HCT116 (cell line): ENCODE measurements around the gene ATP1A2. TPM values are rescaled to one million over a fixed set of nuclear protein-coding genes. Genes with fewer than 3 reads are reported as not detected.

ENCODE experiments used
- ATAC-seq: fragments of 200-7000 bp; cut with Tn5 transposase; 2 replicates; pipeline ENCODE4 v1.9.1; 2020; ENCODE audit warnings: mild to moderate bottlenecking, moderate library complexity
- BruUV-seq: library from RNA; stranded (reverse); fragments of 400-500 nt; replicated peaks from 2 replicates; lab custom pipeline; 2021; lab: Mats Ljungman, UMichigan
- CTCF ChIA-PET: fragments of 300-600 bp; sonication (Branson Sonifier 250); formaldehyde crosslinking; loops from one replicate; lab custom pipeline; 2021; ENCODE audit warnings: antibody characterized with exemption; lab: Charles Lee
- POLR2A ChIA-PET: fragments of 300-600, 350-600 bp; sonication (Branson Sonifier 250); formaldehyde crosslinking; loops from one replicate; lab custom pipeline; 2021; ENCODE audit warnings: antibody characterized with exemption; lab: Charles Lee
- RAD21 ChIA-PET, 2 experiments: fragments of 300-600 bp; sonication (Branson Sonifier 250); formaldehyde crosslinking; loops; one replicate each; lab custom pipeline; 2023; ENCODE audit warnings: low total read pairs in 2 of 2; ENCODE audit not compliant: uncharacterized antibody in 2 of 2, unreplicated experiment in 2 of 2, low non-redundant PET in 1 of 2; lab: Charles Lee
- DNase-seq: peaks from one replicate; pipeline ENCODE4 v3.0.0-alpha.2; 2010; ENCODE audit warnings: low read depth, low spot score
- H2AFZ ChIP-seq: fragments of 200-600 bp; shearing (Covaris generic), sonication (generic); 2 replicates; pipeline ENCODE4 v1.6.1; 2017; ENCODE audit warnings: low read depth, mixed run types, mixed read lengths, antibody characterized with exemption, low read length; ENCODE audit not compliant: poor library complexity, severe bottlenecking
- H3K27ac ChIP-seq: 2 replicates; pipeline ENCODE4 v1.5.1; 2012; ENCODE audit warnings: low read depth, low read length
- H3K27me3 ChIP-seq: fragments of 200-600 bp; sonication (generic); 2 replicates; pipeline ENCODE4 v1.6.1; 2016; ENCODE audit warnings: mixed run types, low read length, mixed read lengths; ENCODE audit not compliant: insufficient read depth
- H3K36me3 ChIP-seq, 2 experiments: fragments of 200-500 bp in 1 of 2; fragments of 200-600 bp in 1 of 2; sonication (Bioruptor generic) in 1 of 2; sonication (generic) in 1 of 2; 2 replicates each; pipeline versions ENCODE4 v1.5.1 to v1.6.1; 2014 to 2016; ENCODE audit warnings: low read length in 2 of 2, inconsistent platforms in 1 of 2, mixed read lengths in 1 of 2, mixed run types in 1 of 2; ENCODE audit not compliant: insufficient read depth in 2 of 2, control insufficient read depth in 1 of 2
- H3K4me1 ChIP-seq, 2 experiments: fragments of 200-600 bp in 1 of 2; sonication (generic) in 1 of 2; 2 replicates each; pipeline versions ENCODE4 v1.5.1 to v1.6.1; 2012 to 2017; ENCODE audit warnings: low read length in 2 of 2, inconsistent platforms in 1 of 2, mild to moderate bottlenecking in 1 of 2, mixed read lengths in 1 of 2, mixed run types in 1 of 2, moderate library complexity in 1 of 2; ENCODE audit not compliant: insufficient read depth in 2 of 2, control insufficient read depth in 1 of 2
- H3K4me2 ChIP-seq: fragments of 200-600 bp; sonication (generic); 2 replicates; pipeline ENCODE4 v1.6.1; 2017; ENCODE audit warnings: mixed run types, low read length, mixed read lengths
- H3K4me3 ChIP-seq, 2 experiments: fragments of 200-600 bp in 1 of 2; sonication (generic) in 1 of 2; replicated peaks in 1 of 2; 2 replicates each; pipeline ENCODE4 v1.5.1; 2011 to 2016; ENCODE audit warnings: low read length in 2 of 2, control low read depth in 1 of 2, low read depth in 1 of 2, mild to moderate bottlenecking in 1 of 2, mixed read lengths in 1 of 2, mixed run types in 1 of 2
- H3K79me2 ChIP-seq: fragments of 200-600 bp; sonication (generic); 2 replicates; pipeline ENCODE4 v1.6.1; 2017; ENCODE audit warnings: mild to moderate bottlenecking, mixed run types, low read length, moderate library complexity, mixed read lengths; ENCODE audit not compliant: insufficient read depth
- H3K9ac ChIP-seq: fragments of 200-600 bp; sonication (generic); 2 replicates; pipeline ENCODE4 v1.6.1; 2016; ENCODE audit warnings: low read length, mixed read lengths
- H3K9me2 ChIP-seq: fragments of 200-600 bp; sonication (generic), shearing (Covaris generic); 2 replicates; pipeline ENCODE4 v1.6.1; 2017; ENCODE audit warnings: mixed run types, mild to moderate bottlenecking, moderate library complexity; ENCODE audit not compliant: insufficient read depth
- H3K9me3 ChIP-seq, 2 experiments: fragments of 200-500 bp in 1 of 2; fragments of 200-600 bp in 1 of 2; sonication (Bioruptor generic) in 1 of 2; sonication (generic) in 1 of 2; 2 replicates each; pipeline ENCODE4 v1.6.1; 2014 to 2017; ENCODE audit warnings: low read length in 2 of 2, mixed read lengths in 2 of 2, inconsistent platforms in 1 of 2, low read depth in 1 of 2, mild to moderate bottlenecking in 1 of 2, mixed run types in 1 of 2, moderate library complexity in 1 of 2; ENCODE audit not compliant: control insufficient read depth in 1 of 2, insufficient read depth in 1 of 2
- H4K20me1 ChIP-seq: fragments of 200-600 bp; sonication (generic), shearing (Covaris generic); 2 replicates; pipeline ENCODE4 v1.6.1; 2017; ENCODE audit warnings: mixed run types, mild to moderate bottlenecking, moderate library complexity; ENCODE audit not compliant: insufficient read depth
- ATF3 ChIP-seq: IDR thresholded peaks from 2 replicates; pipeline ENCODE4 v1.6.1; 2012
- CBX3 ChIP-seq: IDR thresholded peaks from 2 replicates; pipeline ENCODE4 v1.6.1; 2012; ENCODE audit warnings: low read depth
- CTCF ChIP-seq, 3 experiments: fragments of 200-600 bp in 1 of 3; sonication (generic) in 1 of 3; IDR thresholded peaks in 2 of 3; conservative IDR thresholded peaks in 1 of 3; 2 replicates each; pipeline ENCODE4 v1.5.1; 2012 to 2017; ENCODE audit warnings: low read depth in 2 of 3, low read length in 2 of 3, antibody characterized with exemption in 1 of 3, borderline replicate concordance in 1 of 3, control low read depth in 1 of 3, mild to moderate bottlenecking in 1 of 3, mixed read lengths in 1 of 3, mixed run types in 1 of 3, moderate library complexity in 1 of 3; ENCODE audit not compliant: insufficient read depth in 1 of 3
- EGR1 ChIP-seq: IDR thresholded peaks from 2 replicates; pipeline ENCODE4 v1.6.1; 2012; ENCODE audit warnings: low read depth
- ELF1 ChIP-seq: IDR thresholded peaks from 2 replicates; pipeline ENCODE4 v1.6.1; 2012; ENCODE audit warnings: low read depth, borderline replicate concordance
- EZH2 ChIP-seq: fragments of 200-600 bp; sonication (generic); IDR thresholded peaks from 2 replicates; pipeline ENCODE4 v1.6.1; 2017; ENCODE audit warnings: antibody characterized with exemption, mixed run types
- FOSL1 ChIP-seq: IDR thresholded peaks from 2 replicates; pipeline ENCODE4 v1.6.1; 2012; ENCODE audit warnings: low read depth
- JUND ChIP-seq: IDR thresholded peaks from 2 replicates; pipeline ENCODE4 v1.6.1; 2012
- RAD21 ChIP-seq: IDR thresholded peaks from 2 replicates; pipeline ENCODE4 v1.6.1; 2012; ENCODE audit warnings: low read depth, mild to moderate bottlenecking
- SIN3A ChIP-seq: IDR thresholded peaks from 2 replicates; pipeline ENCODE4 v1.6.1; 2012; ENCODE audit warnings: low read depth
- SP1 ChIP-seq: IDR thresholded peaks from 2 replicates; pipeline ENCODE4 v1.6.1; 2012; ENCODE audit warnings: low read depth
- SRF ChIP-seq: IDR thresholded peaks from 2 replicates; pipeline ENCODE4 v1.6.1; 2012; ENCODE audit warnings: low read depth
- YY1 ChIP-seq: IDR thresholded peaks from 2 replicates; pipeline ENCODE4 v1.6.1; 2011; ENCODE audit warnings: low read length, low read depth, moderate library complexity, mild to moderate bottlenecking; ENCODE audit not compliant: insufficient replicate concordance; ENCODE audit errors: extremely low read depth
- ZBTB33 ChIP-seq: IDR thresholded peaks from 2 replicates; pipeline ENCODE4 v1.6.1; 2011; ENCODE audit warnings: mild to moderate bottlenecking, low read length, moderate library complexity; ENCODE audit not compliant: insufficient replicate concordance; ENCODE audit errors: extremely low read depth
- ZNF274 ChIP-seq: fragments of 200-500 bp; sonication (Bioruptor generic); IDR thresholded peaks from 2 replicates; pipeline ENCODE4 v1.6.1; 2014; ENCODE audit warnings: mild to moderate bottlenecking, low read depth, low read length, inconsistent platforms
- intact Hi-C: fragments of 100-400 bp; cut with micrococcal nuclease; formaldehyde crosslinking; loops from 2 replicates; pipeline ENCODE4 v1.10.0; 2022
- total RNA-seq: library from RNA; stranded (reverse); gene quantifications from one replicate; pipeline ENCODE4 v1.2.1, GENCODE V29; 2021; ENCODE audit not compliant: unreplicated experiment

The ATP1A2 gene
- total RNA-seq, 1 experiment from 2014 or later, result not detected

GRCh38 chr1:160157174-160157573 lies 41.6 kb downstream of the ATP1A2 start:
- Histone ChIP-seq H3K9me2 (no peaks in the 10 kb centered on the region), H2AFZ (no peak overlapping the region), H3K36me3 (no peaks in the 10 kb centered on the region), H3K4me2 (no peak overlapping the region), H3K27me3 (no peaks in the 10 kb centered on the region), H3K9me3 (no peaks in the 10 kb centered on the region), H3K27ac (no peak overlapping the region), H3K4me3 (no peak overlapping the region), H3K79me2 (no peaks in the 10 kb centered on the region), H3K9ac (no peak overlapping the region), H4K20me1 (no peaks in the 10 kb centered on the region), H3K4me1 (no peaks in the 10 kb centered on the region)
- no peak for DNase-seq
- ChIA-PET CTCF (interaction anchor here (0.8 to 1.1 kb wide), 2 partner anchors 36 to 217 kb away, joined by 3 to 4 read pairs; no protein-coding TSS in a partner anchor), POLR2A (no interaction called here), RAD21 (no interaction called here)
- ATAC-seq, result no peak
- BruUV-seq, result no TSS peak
- TF ChIP-seq ELF1, result no peak
- no peak for TF ChIP-seq RAD21
- TF ChIP-seq CTCF (IDR thresholded peaks at IDR 0.05 in 2 of 3, conservative IDR thresholded peaks at IDR 0.05 in 1 of 3; ENCODE audit: borderline replicate concordance in 1 of 3, insufficient read depth in 1 of 3, low read depth in 2 of 3, low read length in 2 of 3), result no peak
- intact Hi-C loops, result no loop called here

- RAD21 ChIA-PET, result no interaction called here
- Histone ChIP-seq H3K4me3 (no peak overlapping the region), H3K27ac (no peak overlapping the region), H3K9me2 (no peaks in the 10 kb centered on the region), H3K79me2 (no peaks in the 10 kb centered on the region), H4K20me1 (no peaks in the 10 kb centered on the region), H2AFZ (no peak overlapping the region), H3K4me2 (no peak overlapping the region), H3K9ac (no peak overlapping the region), H3K36me3 (no peaks in the 10 kb centered on the region), H3K9me3 (no peaks in the 10 kb centered on the region), H3K4me1 (no peaks in the 10 kb centered on the region), H3K27me3 (no peaks in the 10 kb centered on the region)
- ATAC-seq (no peak), DNase-seq (no peak)
- intact Hi-C loops, result no loop called here
- CTCF ChIA-PET, result no interaction called here
- POLR2A ChIA-PET, result no interaction called here
- no TSS peak for BruUV-seq
- TF ChIP-seq YY1, result no peak
- no peak for TF ChIP-seq SIN3A
- no peak for TF ChIP-seq SP1
- TF ChIP-seq ZNF274, result no peak
- TF ChIP-seq EZH2, result no peak
- no peak for TF ChIP-seq EGR1
- no peak for TF ChIP-seq ZBTB33
- no peak for TF ChIP-seq SRF
- no peak for TF ChIP-seq FOSL1
- no peak for TF ChIP-seq JUND
- no peak for TF ChIP-seq CTCF (IDR thresholded peaks at IDR 0.05 in 2 of 3, conservative IDR thresholded peaks at IDR 0.05 in 1 of 3; ENCODE audit: borderline replicate concordance in 1 of 3, insufficient read depth in 1 of 3, low read depth in 2 of 3, low read length in 2 of 3)
- no peak for TF ChIP-seq CBX3
- TF ChIP-seq ATF3, result no peak
Measured at GRCh38 chr1:160158031-160158430, 42.5 kb downstream of the ATP1A2 start.
